Ascending aorta (tissue), 2 donors: ENCODE data around the gene NAIP. TPM values are rescaled to one million over a fixed set of nuclear protein-coding genes. Genes with fewer than 3 reads are reported as not detected.
"Not testable (repeated sequence)": the region's sequence is repeated elsewhere in the genome, so short reads cannot be mapped to it uniquely, and the experiment has no call there.

Experiments
- DNase-seq, 2 donors: peaks; one replicate each; pipeline ENCODE4 v3.0.0-alpha.2; 2019; ENCODE audit warnings: low spot score in 2 of 2
- H3K27ac ChIP-seq, 2 donors: fragments of 200-600 bp; sonication (generic); one replicate each; pipeline ENCODE4 v1.5.1; 2016 to 2017; ENCODE audit warnings: mild to moderate bottlenecking in 1 of 2
- H3K27me3 ChIP-seq: fragments of 200-600 bp; sonication (generic); one replicate; pipeline ENCODE4 v1.5.1; 2017
- H3K36me3 ChIP-seq, 2 donors: fragments of 200-600 bp; sonication (generic); one replicate each; pipeline ENCODE4 v1.5.1; 2016
- H3K4me1 ChIP-seq, 2 donors: fragments of 200-600 bp; sonication (generic); one replicate each; pipeline ENCODE4 v1.5.1; 2016 to 2017; ENCODE audit warnings: mild to moderate bottlenecking in 1 of 2
- H3K4me3 ChIP-seq, 2 donors: fragments of 200-600 bp; sonication (generic); one replicate each; pipeline ENCODE4 v1.5.1; 2016 to 2017; ENCODE audit warnings: mild to moderate bottlenecking in 1 of 2
- H3K9me3 ChIP-seq, 2 donors: fragments of 200-600 bp; sonication (generic); one replicate each; pipeline ENCODE4 v1.5.1; 2016
- intact Hi-C: fragments of 100-400 bp; cut with DNase I; formaldehyde crosslinking; loops from one replicate; pipeline ENCODE4 v1.15.1; 2023
- total RNA-seq: library from RNA; depleted of rRNA; stranded (reverse); fragments of >200 nt; gene quantifications from one replicate; pipeline ENCODE4 v1.1.0, GENCODE V29; 2016
- TF ChIP-seq, protein P1 (sequence below), 3 experiments: fragments of 200-600 bp in 2 of 3; fragments of 450-650 bp in 1 of 3; sonication (generic) in 2 of 3; IDR thresholded peaks; one replicate each; pipeline ENCODE4 v1.5.1; 2016 to 2019; ENCODE audit warnings: antibody characterized with exemption in 3 of 3, mild to moderate bottlenecking in 1 of 3, moderate library complexity in 1 of 3

Gene NAIP
- total RNA-seq, 1 donor from 2014 or later = 8.7 TPM

DNA sequence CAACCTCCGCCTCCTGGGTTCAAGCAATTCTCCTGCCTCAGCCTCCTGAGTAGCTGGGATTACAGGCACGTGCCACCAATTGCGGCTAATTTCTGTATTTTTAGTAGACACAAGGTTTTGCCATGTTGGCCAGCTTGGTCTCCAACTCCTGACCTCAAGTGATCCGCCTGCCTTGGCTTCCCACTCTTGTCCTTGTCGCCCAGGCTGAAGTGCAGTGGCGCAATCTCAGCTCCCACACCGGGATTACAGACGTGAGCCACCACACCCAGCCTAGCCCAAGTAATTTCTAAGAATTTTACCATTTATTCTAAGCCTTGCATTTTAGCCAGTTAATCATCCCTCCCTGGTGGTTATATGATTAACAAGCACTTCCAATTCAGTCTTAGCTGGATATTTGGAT is 11.0 kb downstream of the NAIP start:
- Histone ChIP-seq H3K9me3 (no peaks in the 10 kb centered on the region), H3K4me3 (no peak overlapping the region), H3K27ac (no peak overlapping the region), H3K4me1 (no peaks in the 10 kb centered on the region), H3K27me3 (no peaks in the 10 kb centered on the region), H3K36me3 (no peaks in the 10 kb centered on the region)
- intact Hi-C loops = no loop called here
- DNase-seq = no peak
- TF ChIP-seq, protein P1, sequence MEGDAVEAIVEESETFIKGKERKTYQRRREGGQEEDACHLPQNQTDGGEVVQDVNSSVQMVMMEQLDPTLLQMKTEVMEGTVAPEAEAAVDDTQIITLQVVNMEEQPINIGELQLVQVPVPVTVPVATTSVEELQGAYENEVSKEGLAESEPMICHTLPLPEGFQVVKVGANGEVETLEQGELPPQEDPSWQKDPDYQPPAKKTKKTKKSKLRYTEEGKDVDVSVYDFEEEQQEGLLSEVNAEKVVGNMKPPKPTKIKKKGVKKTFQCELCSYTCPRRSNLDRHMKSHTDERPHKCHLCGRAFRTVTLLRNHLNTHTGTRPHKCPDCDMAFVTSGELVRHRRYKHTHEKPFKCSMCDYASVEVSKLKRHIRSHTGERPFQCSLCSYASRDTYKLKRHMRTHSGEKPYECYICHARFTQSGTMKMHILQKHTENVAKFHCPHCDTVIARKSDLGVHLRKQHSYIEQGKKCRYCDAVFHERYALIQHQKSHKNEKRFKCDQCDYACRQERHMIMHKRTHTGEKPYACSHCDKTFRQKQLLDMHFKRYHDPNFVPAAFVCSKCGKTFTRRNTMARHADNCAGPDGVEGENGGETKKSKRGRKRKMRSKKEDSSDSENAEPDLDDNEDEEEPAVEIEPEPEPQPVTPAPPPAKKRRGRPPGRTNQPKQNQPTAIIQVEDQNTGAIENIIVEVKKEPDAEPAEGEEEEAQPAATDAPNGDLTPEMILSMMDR (IDR thresholded peaks at IDR 0.05) = no peak

GRCh38 chr5:71013575-71013974 is 11.6 kb downstream of the NAIP start:
- TF ChIP-seq, protein P1 (IDR thresholded peaks at IDR 0.05) = no peak
- no peak overlapping the region for H3K4me3 ChIP-seq
- no peak overlapping the region for H3K27ac ChIP-seq
- DNase-seq = peak in 1 of 2 donors; percentile 21
- H3K36me3 ChIP-seq = no peaks in the 10 kb centered on the region
- intact Hi-C loops = no loop called here
- H3K4me1 ChIP-seq = no peaks in the 10 kb centered on the region
- H3K9me3 ChIP-seq = no peaks in the 10 kb centered on the region
- H3K27me3 ChIP-seq = no peaks in the 10 kb centered on the region

DNA sequence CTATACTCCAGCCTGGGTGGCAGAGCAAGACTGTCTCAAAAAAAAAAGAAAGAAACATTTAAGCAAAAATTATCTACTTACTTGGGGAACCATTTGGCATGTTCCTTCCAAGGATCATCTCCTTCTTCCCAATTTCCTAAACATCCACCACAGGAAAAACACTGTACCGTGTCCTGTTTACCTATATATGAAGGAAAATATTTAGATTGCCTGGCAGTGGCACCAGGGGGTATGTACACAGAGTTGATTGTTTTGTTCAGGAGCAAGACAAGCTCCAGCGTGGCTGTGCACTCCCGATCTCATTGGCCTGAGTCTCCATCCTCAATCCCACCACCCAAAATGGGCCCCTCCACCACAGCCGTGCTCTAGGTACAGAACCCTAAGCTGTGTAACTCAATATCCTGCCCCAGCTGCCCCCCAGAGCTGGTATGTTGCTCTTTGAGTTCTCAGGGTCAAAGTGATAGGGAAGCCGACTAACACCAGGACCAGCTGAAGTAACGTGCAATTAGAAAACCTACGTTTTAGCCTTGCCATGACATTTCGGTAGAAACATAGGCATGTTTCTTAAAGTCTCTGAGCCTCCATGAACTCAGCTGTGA is 13.8 kb downstream of the NAIP start:
- no peaks in the 10 kb centered on the region for H3K27me3 ChIP-seq
- intact Hi-C loops = no loop called here
- DNase-seq = peak in 1 of 2 donors; percentile 37

DNA sequence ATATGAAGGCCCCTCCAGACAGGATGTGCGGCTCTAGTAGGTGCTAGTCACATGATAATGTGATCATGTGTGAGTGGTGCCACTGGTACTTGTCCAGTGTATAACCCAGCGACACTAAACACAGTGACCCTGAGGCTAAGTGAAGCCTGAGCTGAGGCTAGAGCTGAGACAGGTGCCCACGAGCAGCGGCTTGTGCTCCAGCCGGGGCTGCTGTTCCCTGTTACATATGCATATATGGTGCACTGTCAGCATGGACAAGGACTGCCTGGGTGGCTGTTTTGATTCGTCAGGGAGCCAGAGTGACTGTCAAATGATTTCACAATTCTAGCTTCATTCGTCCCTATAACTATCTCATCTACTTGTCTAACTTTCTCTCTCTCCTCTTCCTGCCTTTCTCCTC is 18.2 kb downstream of the NAIP start:
- DNase-seq, H3K4me3 ChIP-seq, H3K4me1 ChIP-seq, H3K9me3 ChIP-seq, H3K27ac ChIP-seq, intact Hi-C loops, H3K27me3 ChIP-seq, H3K36me3 ChIP-seq: not testable (repeated sequence)

More for the DNA sequence above, 13.8 kb downstream of the NAIP start:
- Histone ChIP-seq H3K4me3 (no peak overlapping the region), H3K4me1 (no peaks in the 10 kb centered on the region), H3K36me3 (no peaks in the 10 kb centered on the region), H3K27ac (no peak overlapping the region), H3K9me3 (no peaks in the 10 kb centered on the region)
- TF ChIP-seq, protein P1 (IDR thresholded peaks at IDR 0.05) = no peak

DNA sequence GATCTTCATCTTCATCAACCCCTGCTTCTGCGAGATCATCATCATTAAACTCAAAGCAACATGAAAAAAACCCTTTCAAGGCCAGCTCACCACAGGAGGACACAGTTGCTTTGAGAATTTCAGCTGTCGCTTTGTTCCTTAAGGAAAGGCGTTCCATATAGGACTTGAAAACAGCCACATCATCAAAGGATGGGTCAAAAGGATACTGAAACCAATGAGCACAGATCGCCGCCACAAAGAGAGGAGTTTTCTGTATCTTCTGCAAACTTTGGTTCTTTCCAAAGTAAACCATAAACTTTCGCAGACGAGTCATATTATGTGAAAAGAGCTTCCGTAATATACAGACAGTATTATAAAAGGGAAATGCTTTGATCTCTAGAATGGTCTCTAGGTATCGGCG is 40.3 kb downstream of the NAIP start:
- intact Hi-C loops, H3K4me1 ChIP-seq, H3K9me3 ChIP-seq, H3K27ac ChIP-seq, DNase-seq, H3K27me3 ChIP-seq, H3K4me3 ChIP-seq, H3K36me3 ChIP-seq: not testable (repeated sequence)

GRCh38 chr5:70967220-70967619 is 57.9 kb downstream of the NAIP start:
- intact Hi-C loops, H3K9me3 ChIP-seq: not testable (repeated sequence)

DNA sequence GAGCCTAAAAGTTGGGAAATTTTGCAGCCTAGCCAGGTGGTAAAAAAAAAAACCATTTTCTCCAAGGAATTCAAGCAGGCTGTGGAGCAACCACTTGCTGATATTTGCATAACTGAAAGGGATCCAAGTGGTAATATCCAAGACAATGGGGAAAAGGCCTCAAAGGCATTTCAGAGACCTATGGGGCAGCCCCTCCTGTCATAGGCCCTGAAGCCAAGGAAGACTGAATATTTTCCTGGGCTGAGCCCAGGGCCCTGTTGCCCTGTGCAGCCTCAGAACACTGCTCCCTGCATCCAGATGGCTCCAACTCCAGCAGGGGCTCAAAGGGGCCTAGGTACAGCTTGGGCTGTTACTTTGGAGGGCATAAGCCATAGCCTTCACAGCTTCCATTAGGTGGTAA is 60.6 kb downstream of the NAIP start:
- H3K36me3 ChIP-seq, H3K27ac ChIP-seq, H3K4me1 ChIP-seq, DNase-seq, H3K9me3 ChIP-seq, H3K4me3 ChIP-seq, H3K27me3 ChIP-seq, intact Hi-C loops: not testable (repeated sequence)

More at GRCh38 chr5:70967220-70967619, 57.9 kb downstream of the NAIP start:
- not testable (repeated sequence) for H3K27ac ChIP-seq, H3K27me3 ChIP-seq, H3K4me3 ChIP-seq, H3K36me3 ChIP-seq, H3K4me1 ChIP-seq, DNase-seq

GRCh38 chr5:70953068-70953467 is 72.1 kb downstream of the NAIP start:
- H3K27ac ChIP-seq, intact Hi-C loops, H3K27me3 ChIP-seq, H3K4me1 ChIP-seq, H3K4me3 ChIP-seq, DNase-seq, H3K36me3 ChIP-seq, H3K9me3 ChIP-seq: not testable (repeated sequence)

DNA sequence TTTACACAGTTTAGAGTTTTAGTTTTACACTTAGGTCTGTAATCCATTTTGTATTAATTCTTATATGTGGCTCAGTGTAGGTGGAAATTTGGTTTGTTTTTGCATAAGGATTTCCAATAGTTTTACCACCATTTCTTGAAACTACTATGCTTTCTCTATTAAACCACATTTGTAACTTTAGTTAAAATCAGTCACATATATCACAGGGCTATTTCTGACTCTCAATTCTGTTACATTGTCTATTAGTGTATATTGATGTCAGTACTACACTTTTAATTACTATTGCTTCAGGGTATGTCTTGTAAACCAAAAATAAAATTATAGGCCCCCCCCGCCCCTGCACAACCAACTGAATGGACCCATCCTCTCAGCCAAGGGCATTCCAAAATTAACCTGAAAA is 92.6 kb downstream of the NAIP start:
- H3K9me3 ChIP-seq, H3K4me1 ChIP-seq, H3K4me3 ChIP-seq, H3K36me3 ChIP-seq, H3K27me3 ChIP-seq, DNase-seq, H3K27ac ChIP-seq, intact Hi-C loops: not testable (repeated sequence)

- H3K9me3 ChIP-seq, H3K27me3 ChIP-seq, intact Hi-C loops, DNase-seq, H3K4me1 ChIP-seq, H3K27ac ChIP-seq, H3K4me3 ChIP-seq, H3K36me3 ChIP-seq: not testable (repeated sequence)
Measured at GRCh38 chr5:70931709-70932368, 93.3 kb downstream of the NAIP start.

DNA sequence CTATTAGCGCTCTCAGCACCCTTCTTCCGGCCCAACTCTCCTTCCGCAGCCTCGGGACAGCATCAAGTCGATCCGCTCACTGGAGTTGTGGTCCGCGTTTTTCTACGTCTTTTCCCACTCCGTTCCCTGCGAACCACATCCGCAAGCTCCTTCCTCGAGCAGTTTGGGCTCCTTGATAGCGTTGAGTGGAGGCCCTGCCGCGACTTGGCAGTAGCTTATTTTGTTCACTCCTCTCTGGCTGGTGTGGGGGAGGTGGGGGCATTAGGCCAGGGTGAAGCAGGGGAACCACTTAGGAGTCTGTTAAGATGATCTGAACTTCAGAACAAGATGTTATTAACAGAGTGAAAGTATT is 100.0 kb downstream of the NAIP start:
- H3K36me3 ChIP-seq, DNase-seq, H3K4me1 ChIP-seq, H3K9me3 ChIP-seq, intact Hi-C loops, H3K27ac ChIP-seq, H3K4me3 ChIP-seq, H3K27me3 ChIP-seq: not testable (repeated sequence)
